Activated CD8-positive, alpha-beta memory T cell treated with anti-CD3 and anti-CD28 coated beads for 48 hours (primary cell): Measurements from ENCODE around the gene ESPL1.

Experiments
- DNase-seq, 3 experiments: peaks; one replicate each; pipeline ENCODE4 v3.0.0-alpha.2; 2020; ENCODE audit warnings: low read depth in 2 of 3, low spot score in 2 of 3

Gene ESPL1

GRCh38 chr12:53255996-53256395 is 12.1 kb upstream of the ESPL1 start:
- no peak for DNase-seq

- DNase-seq: no peak
Measured at GRCh38 chr12:53258541-53259539, 9.3 kb upstream of the ESPL1 start.

GRCh38 chr12:53259891-53260290 is 8.2 kb upstream of the ESPL1 start:
- DNase-seq: no peak

- DNase-seq: no peak
Measured at GRCh38 chr12:53265783-53266182, 2.3 kb upstream of the ESPL1 start.

- DNase-seq: no peak
Measured at GRCh38 chr12:53267306-53267998, 647 bp upstream of the ESPL1 start.

- no peak for DNase-seq
Measured at GRCh38 chr12:53268630-53269562, 797 bp downstream of the ESPL1 start.

- no peak for DNase-seq
Measured at GRCh38 chr12:53274445-53274844, 6.3 kb downstream of the ESPL1 start.

- no peak for DNase-seq
Measured at GRCh38 chr12:53276511-53276910, 8.4 kb downstream of the ESPL1 start.

GRCh38 chr12:53277981-53278380 is 9.9 kb downstream of the ESPL1 start:
- no peak for DNase-seq

GRCh38 chr12:53279283-53279869 is 11.3 kb downstream of the ESPL1 start:
- DNase-seq: no peak

- no peak for DNase-seq
Measured at GRCh38 chr12:53279888-53280498, 11.9 kb downstream of the ESPL1 start.

- no peak for DNase-seq
Measured at GRCh38 chr12:53286448-53286847, 18.3 kb downstream of the ESPL1 start.

GRCh38 chr12:53287741-53288216 is 19.7 kb downstream of the ESPL1 start:
- no peak for DNase-seq

GRCh38 chr12:53288322-53288721 is 20.2 kb downstream of the ESPL1 start:
- no peak for DNase-seq

GRCh38 chr12:53289891-53290290 is 21.8 kb downstream of the ESPL1 start:
- no peak for DNase-seq

GRCh38 chr12:53290661-53291060 is 22.6 kb downstream of the ESPL1 start:
- no peak for DNase-seq

- DNase-seq: no peak
Measured at GRCh38 chr12:53292426-53292825, 24.3 kb downstream of the ESPL1 start.

GRCh38 chr12:53295070-53295890 is 27.2 kb downstream of the ESPL1 start, which contains the start of gene PFDN5:
Gene PFDN5 (plus strand): TSS chr12:53295542. CDS start chr12:53295568, 26 bp downstream.
- peak; percentile 55 to 68 (median 67) for DNase-seq

- DNase-seq: no peak
Measured at GRCh38 chr12:53295891-53296219, 27.8 kb downstream of the ESPL1 start.
